Esophagus muscularis mucosa (tissue), 4 donors: ENCODE measurements around the gene HS6ST3. TPM values are rescaled to one million over a fixed set of nuclear protein-coding genes. Genes with fewer than 3 reads are reported as not detected.

ENCODE experiments used
- DNase-seq: peaks from one replicate; pipeline ENCODE4 v3.0.0-alpha.2; 2017; ENCODE audit errors: extremely low spot score
- H3K27ac ChIP-seq, 4 donors: fragments of 200-600 bp; sonication (generic); replicated peaks in 1 of 4; 1 replicate in 3 of 4; 2 replicates in 1 of 4; pipeline ENCODE4 v1.5.1; 2016 to 2019; ENCODE audit warnings: mild to moderate bottlenecking in 1 of 4
- H3K27me3 ChIP-seq, 4 donors: fragments of 200-600 bp; sonication (generic); one replicate each; pipeline versions ENCODE4 v1.5.1 to v1.6.0; 2016 to 2019
- H3K36me3 ChIP-seq, 4 donors: fragments of 200-600 bp; sonication (generic); one replicate each; pipeline ENCODE4 v1.5.1; 2016 to 2019
- H3K4me1 ChIP-seq, 4 donors: fragments of 200-600 bp; sonication (generic); one replicate each; pipeline ENCODE4 v1.5.1; 2016 to 2019
- H3K4me3 ChIP-seq, 4 donors: fragments of 200-600 bp; sonication (generic); 1 replicate in 2 of 4; 2 replicates in 2 of 4; pipeline ENCODE4 v1.5.1; 2016 to 2019; ENCODE audit warnings: mild to moderate bottlenecking in 4 of 4, moderate library complexity in 1 of 4
- H3K9me3 ChIP-seq, 4 donors: fragments of 200-600 bp; sonication (generic); 1 replicate in 3 of 4; 2 replicates in 1 of 4; pipeline ENCODE4 v1.5.1; 2016 to 2019
- CTCF ChIP-seq, 3 experiments: fragments of 200-600 bp in 2 of 3; fragments of 450-650 bp in 1 of 3; sonication (generic) in 2 of 3; IDR thresholded peaks; one replicate each; pipeline ENCODE4 v1.5.1; 2017 to 2019; ENCODE audit warnings: antibody characterized with exemption in 3 of 3, mild to moderate bottlenecking in 2 of 3, moderate library complexity in 1 of 3
- EP300 ChIP-seq: sonication (generic); formaldehyde crosslinking; IDR thresholded peaks from one replicate; pipeline ENCODE4 v1.6.1; 2017; ENCODE audit warnings: antibody characterized with exemption
- POLR2A ChIP-seq: fragments of 450-650 bp; IDR thresholded peaks from one replicate; pipeline ENCODE4 v1.6.1; 2017; ENCODE audit warnings: antibody characterized with exemption, moderate library complexity, mild to moderate bottlenecking, low read depth
- POLR2AphosphoS5 ChIP-seq, 2 donors: sonication (generic); formaldehyde crosslinking; IDR thresholded peaks; one replicate each; pipeline ENCODE4 v1.6.1; 2017; ENCODE audit warnings: antibody characterized with exemption in 2 of 2
- WGBS: methylation state at CpG from one replicate; pipeline ENCODE4 v1.1.5; 2018; 5-methylcytosine and 5-hydroxymethylcytosine counted together
- intact Hi-C: fragments of 100-400 bp; cut with DNase I; formaldehyde crosslinking; loops from one replicate; pipeline ENCODE4 v1.15.1; 2023
- total RNA-seq, 4 donors: library from RNA; depleted of rRNA; stranded (reverse); fragments of >200 nt; gene quantifications; one replicate each; pipeline versions ENCODE4 v1.1.0 to v1.2.1, GENCODE V29; 2016

Gene HS6ST3
- total RNA-seq, 4 donors from 2014 or later = 4.6 to 12.4 (median 7.9) TPM

- Histone ChIP-seq H3K36me3 (no peaks in the 10 kb centered on the region), H3K27ac (no peak overlapping the region), H3K4me3 (no peak overlapping the region), H3K4me1 (no peaks in the 10 kb centered on the region), H3K27me3 (no peaks in the 10 kb centered on the region), H3K9me3 (no peaks in the 10 kb centered on the region)
- no peak for TF ChIP-seq POLR2A
- TF ChIP-seq POLR2AphosphoS5 (IDR thresholded peaks at IDR 0.05) = no peak
- no peak for TF ChIP-seq EP300
- TF ChIP-seq CTCF (IDR thresholded peaks at IDR 0.05) = no peak
- intact Hi-C loops = no loop called here
- WGBS = 85% methylated on average over 6 of the region's 6 CpGs
- DNase-seq = no peak
Measured at GRCh38 chr13:96804174-96804573, 714.3 kb downstream of the HS6ST3 start.

- no peak for DNase-seq
- Histone ChIP-seq H3K4me3 (no peak overlapping the region), H3K27ac (no peak overlapping the region), H3K4me1 (no peaks in the 10 kb centered on the region), H3K36me3 (no peaks in the 10 kb centered on the region), H3K9me3 (no peaks in the 10 kb centered on the region), H3K27me3 (no peaks in the 10 kb centered on the region)
- 77% methylated on average over 3 of the region's 3 CpGs for WGBS
- TF ChIP-seq EP300 (no peak), CTCF (IDR thresholded peaks at IDR 0.05) (no peak), POLR2AphosphoS5 (IDR thresholded peaks at IDR 0.05) (no peak), POLR2A (no peak)
- intact Hi-C loops = no loop called here
Measured at GRCh38 chr13:96806746-96807145, 716.8 kb downstream of the HS6ST3 start.

GRCh38 chr13:96809366-96810096, 719.6 kb downstream of the HS6ST3 start:
- no peak overlapping the region for H3K27ac ChIP-seq
- no peaks in the 10 kb centered on the region for H3K27me3 ChIP-seq
- intact Hi-C loops = no loop called here
- no peaks in the 10 kb centered on the region for H3K9me3 ChIP-seq
- no peak for TF ChIP-seq POLR2A
- no peak for TF ChIP-seq CTCF (IDR thresholded peaks at IDR 0.05)
- TF ChIP-seq EP300 = no peak
- H3K4me1 ChIP-seq = no peaks in the 10 kb centered on the region
- no peak for DNase-seq
- WGBS = 53% methylated on average over 5 of the region's 5 CpGs
- no peaks in the 10 kb centered on the region for H3K36me3 ChIP-seq
- H3K4me3 ChIP-seq = no peak overlapping the region

- no peak overlapping the region for H3K27ac ChIP-seq
- DNase-seq = no peak
- TF ChIP-seq EP300 (no peak), POLR2A (no peak), POLR2AphosphoS5 (IDR thresholded peaks at IDR 0.05) (no peak), CTCF (IDR thresholded peaks at IDR 0.05) (no peak)
- no peaks in the 10 kb centered on the region for H3K4me1 ChIP-seq
- no peak overlapping the region for H3K4me3 ChIP-seq
- H3K9me3 ChIP-seq = no peaks in the 10 kb centered on the region
- WGBS = 53% methylated on average over 4 of the region's 4 CpGs
- H3K27me3 ChIP-seq = no peaks in the 10 kb centered on the region
- intact Hi-C loops = no loop called here
- H3K36me3 ChIP-seq = no peaks in the 10 kb centered on the region
Measured at GRCh38 chr13:96810104-96810503, 720.2 kb downstream of the HS6ST3 start.

- no peak for DNase-seq
- H3K4me1 ChIP-seq = peaks cover 0 to 4% (median 0%) of the 10 kb centered on the region in 4 donors
- no peaks in the 10 kb centered on the region for H3K36me3 ChIP-seq
- 79% methylated on average over 5 of the region's 5 CpGs for WGBS
- intact Hi-C loops = no loop called here
- H3K27ac ChIP-seq = no peak overlapping the region
- no peaks in the 10 kb centered on the region for H3K9me3 ChIP-seq
- TF ChIP-seq EP300 = no peak
- TF ChIP-seq POLR2AphosphoS5 (IDR thresholded peaks at IDR 0.05) = no peak
- TF ChIP-seq POLR2A = no peak
- TF ChIP-seq CTCF (IDR thresholded peaks at IDR 0.05) = no peak
- no peak overlapping the region for H3K4me3 ChIP-seq
- H3K27me3 ChIP-seq = no peaks in the 10 kb centered on the region
Measured at GRCh38 chr13:96811049-96811448, 721.1 kb downstream of the HS6ST3 start.
